Measurements from ENCODE around the gene CNR1. TPM values are rescaled to one million over a fixed set of nuclear protein-coding genes. Genes with fewer than 3 reads are reported as not detected.

CNR1 gene
- total and polyA plus RNA-seq, 2 donors (not counting 3 experiments of a cell fraction or from before 2014, with no cell fraction given): 0.06 TPM; not detected in 1

GRCh38 chr6:88105741-88106340 lies 60.3 kb downstream of the CNR1 start:
- H3K4me3 ChIP-seq (replicated peaks in 1 of 3; ENCODE audit: insufficient read depth in 1 of 3, low read depth in 1 of 3, low read length in 3 of 3): no peak overlapping the region
- no peaks in the 10 kb centered on the region for H4K20me1 ChIP-seq (replicated peaks; ENCODE audit: control insufficient read depth, extremely low read depth, insufficient read depth, low read length)
- DNase-seq (ENCODE audit: low read depth, low spot score): no peak
- BruUV-seq (replicated peaks): no TSS peak
- ChIA-PET CTCF (interaction anchor here (0.6 kb wide), 1 partner anchor 222 kb away, joined by 3 read pairs; no protein-coding TSS in a partner anchor), POLR2A (no interaction called here)
- H3K4me1 ChIP-seq (ENCODE audit: control insufficient read depth, extremely low read depth, insufficient read depth, low read length): no peaks in the 10 kb centered on the region
- no peaks in the 10 kb centered on the region for H3K79me2 ChIP-seq (ENCODE audit: control insufficient read depth, insufficient read depth, low read length)
- H3K9ac ChIP-seq (replicated peaks; ENCODE audit: extremely low read depth, insufficient read depth, low read length): no peak overlapping the region
- no peaks in the 10 kb centered on the region for H3K27me3 ChIP-seq (ENCODE audit: control insufficient read depth in 2 of 2, insufficient read depth in 2 of 2, low read length in 2 of 2)
- no peak overlapping the region for H3K4me2 ChIP-seq (ENCODE audit: insufficient read depth, low read length)
- no peak for FAIRE-seq
- no peak overlapping the region for H2AFZ ChIP-seq (ENCODE audit: low read depth, low read length)
- H3K9me1 ChIP-seq (replicated peaks; ENCODE audit: control insufficient read depth, extremely low read depth, insufficient read depth, low read length): no peaks in the 10 kb centered on the region
- dilution Hi-C loops (cut with MboI; ENCODE audit: extremely low pct_ligation_motif_present, low sequenced_read_pairs) (no loop called here), intact Hi-C loops (cut with micrococcal nuclease) (no loop called here)
- H3K27ac ChIP-seq (ENCODE audit: insufficient read depth, low read depth, low read length): no peak overlapping the region
- no peaks in the 10 kb centered on the region for H3K9me3 ChIP-seq (replicated peaks; ENCODE audit: control insufficient read depth, insufficient read depth, low read length)
- H3K36me3 ChIP-seq (ENCODE audit: control insufficient read depth in 2 of 2, extremely low read depth in 1 of 2, insufficient read depth in 2 of 2, low read length in 2 of 2): no peaks in the 10 kb centered on the region
- TF ChIP-seq JUN (IDR thresholded peaks at IDR 0.05; ENCODE audit: borderline replicate concordance, insufficient read depth, insufficient read length, low read depth) (no peak), GATA2 (IDR thresholded peaks at IDR 0.05; ENCODE audit: insufficient read depth, insufficient read length, low read depth, low read length) (no peak), POLR2A (IDR thresholded peaks at IDR 0.05; ENCODE audit: low read depth, low read length) (no peak), MYC (IDR thresholded peaks at IDR 0.05; ENCODE audit: low read depth, low read length) (no peak), EZH2 (IDR thresholded peaks at IDR 0.05; ENCODE audit: borderline replicate concordance, low read depth, low read length, severe bottlenecking) (no peak), FOS (IDR thresholded peaks at IDR 0.05; ENCODE audit: borderline replicate concordance, insufficient read depth, low read length) (no peak), POLR2AphosphoS5 (IDR thresholded peaks at IDR 0.05; ENCODE audit: insufficient read depth, low read depth, low read length) (no peak)
- TF ChIP-seq, protein P1, sequence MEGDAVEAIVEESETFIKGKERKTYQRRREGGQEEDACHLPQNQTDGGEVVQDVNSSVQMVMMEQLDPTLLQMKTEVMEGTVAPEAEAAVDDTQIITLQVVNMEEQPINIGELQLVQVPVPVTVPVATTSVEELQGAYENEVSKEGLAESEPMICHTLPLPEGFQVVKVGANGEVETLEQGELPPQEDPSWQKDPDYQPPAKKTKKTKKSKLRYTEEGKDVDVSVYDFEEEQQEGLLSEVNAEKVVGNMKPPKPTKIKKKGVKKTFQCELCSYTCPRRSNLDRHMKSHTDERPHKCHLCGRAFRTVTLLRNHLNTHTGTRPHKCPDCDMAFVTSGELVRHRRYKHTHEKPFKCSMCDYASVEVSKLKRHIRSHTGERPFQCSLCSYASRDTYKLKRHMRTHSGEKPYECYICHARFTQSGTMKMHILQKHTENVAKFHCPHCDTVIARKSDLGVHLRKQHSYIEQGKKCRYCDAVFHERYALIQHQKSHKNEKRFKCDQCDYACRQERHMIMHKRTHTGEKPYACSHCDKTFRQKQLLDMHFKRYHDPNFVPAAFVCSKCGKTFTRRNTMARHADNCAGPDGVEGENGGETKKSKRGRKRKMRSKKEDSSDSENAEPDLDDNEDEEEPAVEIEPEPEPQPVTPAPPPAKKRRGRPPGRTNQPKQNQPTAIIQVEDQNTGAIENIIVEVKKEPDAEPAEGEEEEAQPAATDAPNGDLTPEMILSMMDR (IDR thresholded peaks at IDR 0.05; ENCODE audit: extremely low read depth in 1 of 2, insufficient read depth in 1 of 2, low read depth in 1 of 2, low read length in 2 of 2): no peak
- TF ChIP-seq, protein P2, sequence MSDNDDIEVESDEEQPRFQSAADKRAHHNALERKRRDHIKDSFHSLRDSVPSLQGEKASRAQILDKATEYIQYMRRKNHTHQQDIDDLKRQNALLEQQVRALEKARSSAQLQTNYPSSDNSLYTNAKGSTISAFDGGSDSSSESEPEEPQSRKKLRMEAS (IDR thresholded peaks at IDR 0.05; ENCODE audit: insufficient read depth, insufficient read length): no peak

Other genes starting within 250 kb of the CNR1 start
- gene SPACA1, start 118.5 kb downstream of the CNR1 start, total RNA-seq: not detected in 2 replicates
- gene SPACA1, start 118.5 kb downstream of the CNR1 start, polyA plus RNA-seq: not detected in 2 replicates